Thoracic aorta (tissue), 2 donors: Measurements from ENCODE around the gene SS18L1. TPM values are rescaled to one million over a fixed set of nuclear protein-coding genes. Genes with fewer than 3 reads are reported as not detected.
A peak's percentile ranks its signal among the peaks of the same experiment; 100 is the strongest.

Source experiments
- ATAC-seq: fragments of 150-250 bp; one replicate; pipeline ENCODE4 v1.8.0; 2017; ENCODE audit warnings: low read depth; ENCODE audit not compliant: insufficient number of reproducible peaks, low FRiP score
- DNase-seq: peaks from one replicate; pipeline ENCODE4 v3.0.0-alpha.2; 2020; ENCODE audit warnings: low spot score
- H3K27ac ChIP-seq, 2 donors: fragments of 200-600 bp; sonication (generic); 1 replicate in 1 of 2; 2 replicates in 1 of 2; pipeline ENCODE4 v1.5.1; 2016; ENCODE audit warnings: mild to moderate bottlenecking in 2 of 2, moderate library complexity in 2 of 2
- H3K27me3 ChIP-seq: fragments of 200-600 bp; sonication (generic); replicated peaks from 2 replicates; pipeline ENCODE4 v1.6.0; 2016; ENCODE audit warnings: mild to moderate bottlenecking; ENCODE audit not compliant: insufficient read depth
- H3K36me3 ChIP-seq: fragments of 200-600 bp; sonication (generic); one replicate; pipeline ENCODE4 v1.5.1; 2016
- H3K4me1 ChIP-seq, 2 donors: fragments of 200-600 bp; sonication (generic); 1 replicate in 1 of 2; 2 replicates in 1 of 2; pipeline versions ENCODE4 v1.5.1 to v1.6.0; 2016; ENCODE audit warnings: low read depth in 2 of 2, mild to moderate bottlenecking in 1 of 2; ENCODE audit not compliant: control insufficient read depth in 1 of 2
- H3K4me3 ChIP-seq: fragments of 200-600 bp; sonication (generic); 2 replicates; pipeline ENCODE4 v1.5.1; 2016; ENCODE audit warnings: mild to moderate bottlenecking
- H3K9me3 ChIP-seq: fragments of 200-600 bp; sonication (generic); 2 replicates; pipeline ENCODE4 v1.5.1; 2016
- CTCF ChIP-seq: fragments of 200-600 bp; sonication (generic); IDR thresholded peaks from one replicate; pipeline ENCODE4 v1.5.1; 2019; ENCODE audit warnings: antibody characterized with exemption
- total RNA-seq, 2 donors: library from RNA; depleted of rRNA; stranded (reverse); fragments of >200 nt; gene quantifications; one replicate each; pipeline versions ENCODE4 v1.1.0 to v1.2.3, GENCODE V29; 2016

SS18L1 gene
- total RNA-seq, 2 donors from 2014 or later: 10.7 to 21.7 TPM

DNA sequence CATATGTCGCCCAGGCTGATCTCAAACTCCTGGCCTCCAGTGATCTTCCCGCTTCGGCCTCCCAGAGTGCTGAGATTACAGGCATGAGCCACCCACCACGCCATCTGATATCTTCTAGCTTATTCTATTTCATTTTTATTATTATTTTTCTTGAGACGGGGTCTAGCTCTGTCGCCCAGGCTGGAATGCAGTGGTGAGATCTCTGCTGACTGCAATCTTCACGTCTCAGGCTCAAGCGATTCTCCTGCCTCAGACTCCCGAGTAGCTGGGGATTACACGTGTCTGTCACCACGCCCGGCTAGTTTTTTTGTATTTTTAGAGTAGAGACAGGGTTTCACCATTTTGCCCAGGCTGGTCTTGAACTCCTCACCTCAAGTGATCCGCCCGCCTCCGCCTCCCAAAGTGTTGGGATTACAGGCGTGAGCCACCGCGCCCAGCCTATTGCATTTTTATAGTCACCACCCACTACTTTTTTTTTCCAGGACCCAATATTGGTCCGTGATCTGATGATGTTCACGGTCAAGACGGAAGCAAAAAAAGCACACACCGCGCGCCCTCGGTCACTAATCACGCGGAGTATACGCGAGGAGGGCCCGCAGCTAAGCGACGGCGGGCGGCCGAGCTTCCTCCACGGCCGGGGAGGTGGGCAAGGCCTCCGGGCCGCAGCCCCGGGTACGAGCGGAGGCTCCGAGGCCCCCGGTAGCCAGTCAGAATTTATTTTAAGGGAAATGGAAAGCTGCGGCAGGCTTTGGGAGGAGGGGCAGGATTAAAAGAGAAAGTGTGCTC, 22.4 kb upstream of the SS18L1 start:
- Histone ChIP-seq H3K27ac (peak overlapping the region; percentile 98 to 99), H3K27me3 (no peaks in the 10 kb centered on the region), H3K9me3 (no peaks in the 10 kb centered on the region), H3K36me3 (peaks cover 12% of the 10 kb centered on the region), H3K4me1 (peaks cover 24 to 34% of the 10 kb centered on the region in 2 donors), H3K4me3 (peak overlapping the region; percentile 89)
- no peak for TF ChIP-seq CTCF
- ATAC-seq: peak; percentile 9
- no peak for DNase-seq

DNA sequence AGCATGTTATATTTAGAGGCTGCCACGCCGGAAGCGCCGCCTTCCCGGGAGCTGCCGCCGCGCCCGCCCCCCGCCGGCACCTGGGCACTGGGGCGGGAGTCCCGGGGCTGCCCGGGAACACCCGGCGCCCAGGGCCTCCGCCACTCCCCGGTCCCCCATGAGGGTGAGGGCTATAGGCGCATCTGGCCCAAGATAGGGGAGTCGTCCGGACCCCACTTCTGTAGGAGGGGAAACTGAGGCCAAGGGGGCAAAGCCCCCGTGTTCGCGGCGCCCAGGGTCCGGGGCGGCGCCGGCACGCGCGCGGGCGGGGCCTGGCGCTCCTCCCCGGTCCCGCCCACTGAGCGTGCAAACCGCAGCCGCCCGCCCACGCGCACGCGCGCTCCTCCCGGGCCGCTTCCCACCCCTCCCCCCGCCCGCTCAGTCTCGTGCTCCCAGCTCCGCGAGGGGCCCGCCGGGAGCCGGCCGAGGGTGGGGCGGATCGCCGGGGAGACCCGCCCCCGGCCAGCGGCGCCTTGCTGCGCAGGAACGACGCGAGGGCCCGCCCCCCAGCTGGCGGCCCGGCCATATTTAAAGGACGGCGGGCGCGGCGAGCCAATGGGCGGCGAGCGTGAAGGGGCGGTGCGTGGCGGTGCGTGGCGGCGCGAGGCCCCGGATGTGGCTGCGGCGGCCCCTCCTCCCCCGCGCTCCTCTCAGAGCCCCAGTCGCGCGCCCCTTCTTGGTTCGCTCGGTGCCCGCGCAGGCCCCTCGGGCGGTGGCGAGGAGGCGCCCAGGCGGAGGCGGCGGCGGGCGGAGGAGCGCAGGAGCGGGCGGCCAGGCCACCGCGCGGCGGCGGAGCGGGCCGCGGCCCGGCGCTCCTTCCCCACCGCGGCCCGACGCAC, 21.6 kb upstream of the SS18L1 start, which contains the start of gene LSM14B:
Gene LSM14B, plus strand, starts transcription at position 700 of the 878 bp plus-strand sequence. CDS start 192 bp downstream, outside the sequence.
- no peaks in the 10 kb centered on the region for H3K9me3 ChIP-seq
- peaks cover 24 to 34% of the 10 kb centered on the region in 2 donors for H3K4me1 ChIP-seq
- peak within 1 kb of the TSS; percentile 89 for H3K4me3 ChIP-seq
- no peaks in the 10 kb centered on the region for H3K27me3 ChIP-seq
- peak within 1 kb of the TSS; percentile 98 to 99 for H3K27ac ChIP-seq
- ATAC-seq: peak; percentile 89
- TF ChIP-seq CTCF: no peak
- peak; percentile 74 for DNase-seq
- H3K36me3 ChIP-seq: peaks cover 21% of the 10 kb centered on the region

- Histone ChIP-seq H3K27me3 (no peaks in the 10 kb centered on the region), H3K36me3 (peaks cover 29% of the 10 kb centered on the region), H3K4me3 (peak overlapping the region; percentile 89), H3K4me1 (peaks cover 24 to 34% of the 10 kb centered on the region in 2 donors), H3K9me3 (no peaks in the 10 kb centered on the region), H3K27ac (peak overlapping the region; percentile 61 to 70)
- no peak for DNase-seq
- no peak for ATAC-seq
- no peak for TF ChIP-seq CTCF
These were observed 20.7 kb upstream of the SS18L1 start for GRCh38 chr20:62122654-62123449.

- Histone ChIP-seq H3K4me3 (peak overlapping the region; percentile 89), H3K9me3 (no peaks in the 10 kb centered on the region), H3K27me3 (no peaks in the 10 kb centered on the region), H3K27ac (peak overlapping the region; percentile 61 to 70), H3K4me1 (peaks cover 24 to 34% of the 10 kb centered on the region in 2 donors), H3K36me3 (peaks cover 36% of the 10 kb centered on the region)
- ATAC-seq: no peak
- TF ChIP-seq CTCF: no peak
- no peak for DNase-seq
These were observed 20.0 kb upstream of the SS18L1 start for GRCh38 chr20:62123450-62124118.
